ENCODE results near the gene IP6K2. TPM values are rescaled to one million over a fixed set of nuclear protein-coding genes. Genes with fewer than 3 reads are reported as not detected.

Gene IP6K2
- total and polyA plus RNA-seq, 2 of the 13 experiments (the other 11 are each of a cell fraction or from before 2014, with no cell fraction given) = 85.5 to 112 TPM

DNA sequence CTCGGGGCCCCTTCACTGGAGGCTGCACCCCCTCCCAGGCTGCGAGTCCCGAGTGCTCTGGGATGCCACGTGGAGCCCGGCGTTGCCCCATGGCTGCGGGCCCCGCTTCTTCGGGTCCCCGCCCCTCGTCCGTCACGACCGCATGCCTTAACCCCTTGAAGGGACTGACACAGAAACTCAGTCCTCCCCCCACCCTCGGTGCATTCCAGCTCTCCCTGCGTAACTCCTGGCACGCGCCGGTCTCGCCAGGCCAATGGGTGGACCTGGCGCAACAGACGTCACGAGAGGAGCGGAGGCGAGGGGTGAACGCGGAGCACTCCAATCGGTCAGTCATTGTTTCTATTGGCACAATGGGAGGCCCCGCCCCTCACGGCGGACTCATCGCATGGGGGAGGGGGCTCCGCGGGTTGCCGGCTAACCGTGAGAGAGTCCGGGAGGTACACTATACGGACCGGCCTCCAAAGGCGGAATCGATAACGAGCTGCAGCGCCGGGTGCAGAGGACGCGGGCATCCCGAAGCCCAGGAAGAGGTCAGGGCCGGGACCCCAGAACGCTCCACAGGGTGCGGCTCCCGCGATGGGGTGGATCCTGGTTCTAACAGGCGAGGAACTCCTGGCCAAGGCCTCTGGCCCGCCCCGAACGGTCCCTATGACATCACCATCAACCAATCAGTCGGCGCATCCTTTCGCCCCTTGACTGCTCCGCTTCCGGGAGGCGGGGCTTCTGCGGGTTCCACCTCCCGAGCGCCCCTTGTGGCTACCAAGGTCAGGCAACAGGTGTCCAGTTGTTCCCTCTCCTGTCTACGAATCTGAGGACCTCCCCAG, 53.3 kb downstream of the IP6K2 start:
- H3K4me2 ChIP-seq (ENCODE audit: low read depth, low read length) = peak overlapping the region; percentile 88
- TSS peak; percentile 84 for BruUV-seq (replicated peaks)
- CTCF ChIA-PET (ENCODE audit: low intra/inter-chr PET ratio, low total read pairs) = interaction anchor here (1.6 kb wide), 1 partner anchor 22 kb away, joined by 4 read pairs; the partner anchor contains the start of gene NCKIPSD
- H3K27ac ChIP-seq (ENCODE audit: extremely low read length, insufficient read depth, low read length) = peak overlapping the region; percentile 96
- POLR2A ChIA-PET = interaction anchor here (0.5 to 4.0 kb wide), 15 partner anchors 12 to 768 kb away, joined by 3 to 40 read pairs (median 4); partner anchors contain the start of genes IP6K2, NCKIPSD, PFKFB4 and SLC26A6
- ATAC-seq (peak; percentile 86), FAIRE-seq (peak; percentile 96), DNase-seq (ENCODE audit: low spot score) (peak; percentile 96)
- peak overlapping the region; percentile 50 to 77 (median 58); a peak in 5 of 6 replicates for H3K4me3 ChIP-seq (replicated peaks in 1 of 3; ENCODE audit: insufficient read depth in 1 of 3, low read depth in 2 of 3, low read length in 3 of 3)
- intact Hi-C loops (cut with micrococcal nuclease; ENCODE audit: unreplicated experiment) = no loop called here
- WGBS (ENCODE audit: low lambda C conversion rate) = 16% methylated on average over 5 of the region's 66 CpGs
- H4K20me1 ChIP-seq (ENCODE audit: insufficient read depth, low read length) = peaks cover 6% of the 10 kb centered on the region; the same call in 1 of the 2 replicates
- H3K9ac ChIP-seq (ENCODE audit: insufficient read depth, low read depth, low read length) = peak overlapping the region; percentile 94
- in situ Hi-C loops (cut with HindIII; ENCODE audit: extremely low pct_ligation_motif_present, low pct_unique_long_range_greater_than_20kb) = no loop called here
- H3K9me3 ChIP-seq (ENCODE audit: low read length) = no peaks in the 10 kb centered on the region
- no peak overlapping the region for H2AFZ ChIP-seq (ENCODE audit: low read length)
- peaks cover 21% of the 10 kb centered on the region for H3K4me1 ChIP-seq (ENCODE audit: insufficient read depth, low read length)
- H3K36me3 ChIP-seq (replicated peaks in 1 of 2; ENCODE audit: control insufficient read depth in 1 of 2, insufficient read depth in 2 of 2, low read length in 2 of 2) = peaks cover 1 to 3% of the 10 kb centered on the region in 2 experiments; a peak in 2 of 5 replicates
- H3K27me3 ChIP-seq (ENCODE audit: control insufficient read depth in 1 of 2, insufficient read depth in 2 of 2, low read length in 2 of 2) = no peaks in the 10 kb centered on the region
- no peaks in the 10 kb centered on the region for H3K79me2 ChIP-seq (ENCODE audit: insufficient read depth, low read length)
- TF ChIP-seq AGO2 (optimal IDR thresholded peaks at IDR 0.05; ENCODE audit: low read depth, low read length) = peak; percentile 99
- TF ChIP-seq MED1 (CRISPR knock-in tag; IDR thresholded peaks at IDR 0.05) = 0 out of 2 replicates have a peak, but pooled peaks have one; percentile 42
- TF ChIP-seq, protein P1, sequence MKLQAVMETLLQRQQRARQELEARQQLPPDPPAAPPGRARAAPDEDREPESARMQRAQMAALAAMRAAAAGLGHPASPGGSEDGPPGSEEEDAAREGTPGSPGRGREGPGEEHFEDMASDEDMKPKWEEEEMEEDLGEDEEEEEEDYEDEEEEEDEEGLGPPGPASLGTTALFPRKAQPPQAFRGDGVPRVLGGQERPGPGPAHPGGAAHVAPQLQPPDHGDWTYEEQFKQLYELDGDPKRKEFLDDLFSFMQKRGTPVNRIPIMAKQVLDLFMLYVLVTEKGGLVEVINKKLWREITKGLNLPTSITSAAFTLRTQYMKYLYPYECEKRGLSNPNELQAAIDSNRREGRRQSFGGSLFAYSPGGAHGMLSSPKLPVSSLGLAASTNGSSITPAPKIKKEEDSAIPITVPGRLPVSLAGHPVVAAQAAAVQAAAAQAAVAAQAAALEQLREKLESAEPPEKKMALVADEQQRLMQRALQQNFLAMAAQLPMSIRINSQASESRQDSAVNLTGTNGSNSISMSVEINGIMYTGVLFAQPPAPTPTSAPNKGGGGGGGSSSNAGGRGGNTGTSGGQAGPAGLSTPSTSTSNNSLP (IDR thresholded peaks at IDR 0.05; ENCODE audit: low read depth, low read length) = no peak
- peak; percentile 57; the same call in 1 of the 2 replicates for TF ChIP-seq PHF8 (CRISPR knock-in tag; IDR thresholded peaks at IDR 0.05)
- TF ChIP-seq, protein P2, sequence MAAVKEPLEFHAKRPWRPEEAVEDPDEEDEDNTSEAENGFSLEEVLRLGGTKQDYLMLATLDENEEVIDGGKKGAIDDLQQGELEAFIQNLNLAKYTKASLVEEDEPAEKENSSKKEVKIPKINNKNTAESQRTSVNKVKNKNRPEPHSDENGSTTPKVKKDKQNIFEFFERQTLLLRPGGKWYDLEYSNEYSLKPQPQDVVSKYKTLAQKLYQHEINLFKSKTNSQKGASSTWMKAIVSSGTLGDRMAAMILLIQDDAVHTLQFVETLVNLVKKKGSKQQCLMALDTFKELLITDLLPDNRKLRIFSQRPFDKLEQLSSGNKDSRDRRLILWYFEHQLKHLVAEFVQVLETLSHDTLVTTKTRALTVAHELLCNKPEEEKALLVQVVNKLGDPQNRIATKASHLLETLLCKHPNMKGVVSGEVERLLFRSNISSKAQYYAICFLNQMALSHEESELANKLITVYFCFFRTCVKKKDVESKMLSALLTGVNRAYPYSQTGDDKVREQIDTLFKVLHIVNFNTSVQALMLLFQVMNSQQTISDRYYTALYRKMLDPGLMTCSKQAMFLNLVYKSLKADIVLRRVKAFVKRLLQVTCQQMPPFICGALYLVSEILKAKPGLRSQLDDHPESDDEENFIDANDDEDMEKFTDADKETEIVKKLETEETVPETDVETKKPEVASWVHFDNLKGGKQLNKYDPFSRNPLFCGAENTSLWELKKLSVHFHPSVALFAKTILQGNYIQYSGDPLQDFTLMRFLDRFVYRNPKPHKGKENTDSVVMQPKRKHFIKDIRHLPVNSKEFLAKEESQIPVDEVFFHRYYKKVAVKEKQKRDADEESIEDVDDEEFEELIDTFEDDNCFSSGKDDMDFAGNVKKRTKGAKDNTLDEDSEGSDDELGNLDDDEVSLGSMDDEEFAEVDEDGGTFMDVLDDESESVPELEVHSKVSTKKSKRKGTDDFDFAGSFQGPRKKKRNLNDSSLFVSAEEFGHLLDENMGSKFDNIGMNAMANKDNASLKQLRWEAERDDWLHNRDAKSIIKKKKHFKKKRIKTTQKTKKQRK (IDR thresholded peaks at IDR 0.05; ENCODE audit: low read length) = no peak
- no peak for TF ChIP-seq CENPX (CRISPR knock-in tag; IDR thresholded peaks at IDR 0.05)
- TF ChIP-seq, protein P3, sequence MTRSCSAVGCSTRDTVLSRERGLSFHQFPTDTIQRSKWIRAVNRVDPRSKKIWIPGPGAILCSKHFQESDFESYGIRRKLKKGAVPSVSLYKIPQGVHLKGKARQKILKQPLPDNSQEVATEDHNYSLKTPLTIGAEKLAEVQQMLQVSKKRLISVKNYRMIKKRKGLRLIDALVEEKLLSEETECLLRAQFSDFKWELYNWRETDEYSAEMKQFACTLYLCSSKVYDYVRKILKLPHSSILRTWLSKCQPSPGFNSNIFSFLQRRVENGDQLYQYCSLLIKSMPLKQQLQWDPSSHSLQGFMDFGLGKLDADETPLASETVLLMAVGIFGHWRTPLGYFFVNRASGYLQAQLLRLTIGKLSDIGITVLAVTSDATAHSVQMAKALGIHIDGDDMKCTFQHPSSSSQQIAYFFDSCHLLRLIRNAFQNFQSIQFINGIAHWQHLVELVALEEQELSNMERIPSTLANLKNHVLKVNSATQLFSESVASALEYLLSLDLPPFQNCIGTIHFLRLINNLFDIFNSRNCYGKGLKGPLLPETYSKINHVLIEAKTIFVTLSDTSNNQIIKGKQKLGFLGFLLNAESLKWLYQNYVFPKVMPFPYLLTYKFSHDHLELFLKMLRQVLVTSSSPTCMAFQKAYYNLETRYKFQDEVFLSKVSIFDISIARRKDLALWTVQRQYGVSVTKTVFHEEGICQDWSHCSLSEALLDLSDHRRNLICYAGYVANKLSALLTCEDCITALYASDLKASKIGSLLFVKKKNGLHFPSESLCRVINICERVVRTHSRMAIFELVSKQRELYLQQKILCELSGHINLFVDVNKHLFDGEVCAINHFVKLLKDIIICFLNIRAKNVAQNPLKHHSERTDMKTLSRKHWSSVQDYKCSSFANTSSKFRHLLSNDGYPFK (CRISPR knock-in tag; IDR thresholded peaks at IDR 0.05; ENCODE audit: borderline replicate concordance) = 0 out of 2 replicates have a peak, but pooled peaks have one; percentile 50
- peak; percentile 80 for TF ChIP-seq HDAC1 (CRISPR knock-in tag; IDR thresholded peaks at IDR 0.05)
- TF ChIP-seq ZNF788 (CRISPR knock-in tag; IDR thresholded peaks at IDR 0.05; ENCODE audit: borderline replicate concordance) = peak; percentile 79
- TF ChIP-seq, protein P4, sequence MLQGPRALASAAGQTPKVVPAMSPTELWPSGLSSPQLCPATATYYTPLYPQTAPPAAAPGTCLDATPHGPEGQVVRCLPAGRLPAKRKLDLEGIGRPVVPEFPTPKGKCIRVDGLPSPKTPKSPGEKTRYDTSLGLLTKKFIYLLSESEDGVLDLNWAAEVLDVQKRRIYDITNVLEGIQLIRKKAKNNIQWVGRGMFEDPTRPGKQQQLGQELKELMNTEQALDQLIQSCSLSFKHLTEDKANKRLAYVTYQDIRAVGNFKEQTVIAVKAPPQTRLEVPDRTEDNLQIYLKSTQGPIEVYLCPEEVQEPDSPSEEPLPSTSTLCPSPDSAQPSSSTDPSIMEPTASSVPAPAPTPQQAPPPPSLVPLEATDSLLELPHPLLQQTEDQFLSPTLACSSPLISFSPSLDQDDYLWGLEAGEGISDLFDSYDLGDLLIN (CRISPR knock-in tag; IDR thresholded peaks at IDR 0.05; ENCODE audit: borderline replicate concordance) = no peak; the same call in 1 of the 2 replicates
- TF ChIP-seq ZNF331 (CRISPR knock-in tag; IDR thresholded peaks at IDR 0.05) = peak; percentile 35; the same call in 1 of the 2 replicates
- no peak for TF ChIP-seq KDM6A (CRISPR knock-in tag; IDR thresholded peaks at IDR 0.05; ENCODE audit: low read depth)

All from HepG2 (cell line).